HEK293 (cell line): Measurements from ENCODE around the gene WDR1.

ENCODE experiments used
- PRDM1 ChIP-seq: fragments of 450-650 bp; formaldehyde crosslinking; IDR thresholded peaks from 2 replicates; pipeline ENCODE4; 2016; ENCODE audit warnings: missing biosample characterization, missing genetic modification characterization
- ZNF174 ChIP-seq: fragments of 450-650 bp; formaldehyde crosslinking; IDR thresholded peaks from 2 replicates; pipeline ENCODE4 v1.5.0; 2017; ENCODE audit warnings: missing biosample characterization, mild to moderate bottlenecking, missing genetic modification characterization
- ZNF239 ChIP-seq: fragments of 450-650 bp; formaldehyde crosslinking; IDR thresholded peaks from 2 replicates; pipeline ENCODE4 v1.5.1; 2016; ENCODE audit warnings: missing biosample characterization, missing genetic modification characterization
- ZNF391 ChIP-seq: fragments of 450-650 bp; formaldehyde crosslinking; IDR thresholded peaks from 2 replicates; pipeline ENCODE4 v1.5.1; 2016; ENCODE audit warnings: low read depth, missing biosample characterization, missing genetic modification characterization, borderline replicate concordance
- TF ChIP-seq, protein P1 (sequence below): fragments of 450-650 bp; IDR thresholded peaks from 2 replicates; pipeline ENCODE4 v1.5.1; 2018; ENCODE audit warnings: missing biosample characterization, mild to moderate bottlenecking, missing genetic modification characterization

DNA sequence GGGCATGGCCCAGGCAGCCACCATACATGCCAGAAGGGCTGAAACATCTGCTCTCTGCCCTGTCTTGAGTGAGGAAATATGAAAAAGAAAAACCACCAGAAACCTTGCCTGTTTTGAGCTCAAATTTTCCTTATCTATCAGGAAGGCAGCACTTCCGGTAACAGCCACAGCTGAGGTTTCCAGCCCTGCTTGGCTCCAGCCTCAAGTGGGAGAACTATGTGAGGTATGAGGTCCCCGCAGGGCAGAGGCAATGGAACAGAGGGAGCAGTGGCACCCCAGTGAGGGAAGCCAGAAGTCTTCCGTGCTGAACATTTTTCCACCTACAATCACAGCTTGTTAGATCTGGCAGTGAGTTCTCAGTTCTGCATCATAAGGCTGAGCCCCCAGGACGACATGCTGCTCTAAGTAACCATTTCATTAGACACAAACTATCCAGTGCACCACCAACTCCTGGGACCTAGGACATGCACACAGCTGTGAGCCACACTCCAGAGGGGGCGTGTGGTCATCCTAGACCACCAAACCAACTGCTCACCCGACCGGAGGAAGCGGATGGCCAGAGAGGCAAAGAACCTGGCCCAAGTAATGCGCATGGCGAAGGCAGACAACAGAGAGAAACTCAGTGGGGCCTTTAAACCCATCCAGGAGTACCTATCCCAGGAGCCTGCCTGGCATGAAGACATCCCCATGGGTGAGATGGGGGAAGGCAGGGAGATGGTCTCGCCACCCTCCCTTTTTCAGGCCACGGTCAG lies 22.6 kb downstream of the WDR1 start:
- no peak for TF ChIP-seq ZNF174 (tag by site-specific recombination)
- TF ChIP-seq, protein P1, sequence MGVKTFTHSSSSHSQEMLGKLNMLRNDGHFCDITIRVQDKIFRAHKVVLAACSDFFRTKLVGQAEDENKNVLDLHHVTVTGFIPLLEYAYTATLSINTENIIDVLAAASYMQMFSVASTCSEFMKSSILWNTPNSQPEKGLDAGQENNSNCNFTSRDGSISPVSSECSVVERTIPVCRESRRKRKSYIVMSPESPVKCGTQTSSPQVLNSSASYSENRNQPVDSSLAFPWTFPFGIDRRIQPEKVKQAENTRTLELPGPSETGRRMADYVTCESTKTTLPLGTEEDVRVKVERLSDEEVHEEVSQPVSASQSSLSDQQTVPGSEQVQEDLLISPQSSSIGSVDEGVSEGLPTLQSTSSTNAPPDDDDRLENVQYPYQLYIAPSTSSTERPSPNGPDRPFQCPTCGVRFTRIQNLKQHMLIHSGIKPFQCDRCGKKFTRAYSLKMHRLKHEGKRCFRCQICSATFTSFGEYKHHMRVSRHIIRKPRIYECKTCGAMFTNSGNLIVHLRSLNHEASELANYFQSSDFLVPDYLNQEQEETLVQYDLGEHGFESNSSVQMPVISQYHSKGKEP: no peak
- no peak for TF ChIP-seq PRDM1 (tag by site-specific recombination)
- no peak for TF ChIP-seq ZNF391
- TF ChIP-seq ZNF239: no peak
